NK-92 (cell line): ENCODE data around the gene ATP8B3.
"Not testable (repeated sequence)": the region's sequence is repeated elsewhere in the genome, so short reads cannot be mapped to it uniquely, and the experiment has no call there.

ENCODE experiments used
- DNase-seq: peaks from one replicate; lab custom pipeline; 2025; ENCODE audit not compliant: unreplicated experiment; lab: John Stamatoyannopoulos, UW

ATP8B3 gene

GRCh38 chr19:1774989-1775772 is 36.9 kb downstream of the ATP8B3 start:
- DNase-seq: no peak

GRCh38 chr19:1773184-1773583 is 38.9 kb downstream of the ATP8B3 start:
- no peak for DNase-seq

- DNase-seq: no peak
These were observed 41.1 kb downstream of the ATP8B3 start for GRCh38 chr19:1770866-1771576.

DNA sequence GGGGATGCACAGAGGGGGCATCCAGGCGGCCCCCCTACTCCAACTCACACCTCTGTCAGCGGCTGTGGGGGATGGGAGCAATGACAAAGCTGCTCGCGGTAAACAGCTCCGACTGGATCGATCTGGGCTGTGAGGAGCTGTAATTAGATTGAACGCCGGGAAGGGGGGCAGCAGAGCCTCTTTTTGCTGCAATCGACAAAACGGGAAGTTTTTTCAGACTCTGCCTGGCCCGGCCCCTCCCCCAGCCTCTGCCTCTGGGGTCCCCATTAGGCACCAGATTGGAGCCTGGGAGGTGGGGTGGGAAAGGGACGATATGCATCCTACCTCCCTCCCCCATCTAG is 42.5 kb downstream of the ATP8B3 start:
- DNase-seq: no peak

DNA sequence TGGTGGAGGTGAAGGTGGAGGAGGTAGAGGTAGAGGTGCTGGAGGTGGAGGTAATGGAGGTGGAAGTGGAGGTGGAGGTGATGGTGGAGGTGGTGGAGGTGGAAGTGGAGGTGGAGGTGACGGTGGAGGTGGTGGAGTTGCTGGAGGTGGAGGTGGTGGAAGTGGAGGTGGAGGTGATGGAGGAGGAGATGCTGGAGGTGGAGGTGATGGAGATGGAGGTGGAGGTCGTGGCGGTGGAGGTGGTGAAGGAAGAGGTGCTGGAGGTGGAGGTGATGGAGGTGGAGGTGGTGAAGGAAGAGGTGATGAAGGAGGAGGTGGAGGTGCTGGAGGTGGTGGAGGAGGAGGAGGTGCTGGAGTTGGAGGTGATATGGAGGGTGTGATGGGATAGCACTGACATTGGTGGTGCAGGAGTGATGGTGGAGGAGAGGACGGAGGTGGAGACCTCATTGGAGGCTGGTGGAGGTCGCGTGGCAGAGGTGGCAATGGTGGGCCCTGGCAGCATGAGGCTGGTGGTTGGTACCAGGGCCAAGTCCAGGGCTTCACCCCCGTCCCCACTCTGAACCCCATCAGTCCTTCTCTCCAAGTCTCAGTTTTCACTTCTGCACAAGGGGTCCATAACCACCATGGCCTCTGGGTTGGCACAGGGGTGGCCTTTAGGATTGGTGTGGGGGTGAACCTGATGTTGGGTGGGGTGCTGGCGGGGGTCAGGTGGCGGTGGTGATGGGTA is 43.0 kb downstream of the ATP8B3 start:
- no peak for DNase-seq

DNA sequence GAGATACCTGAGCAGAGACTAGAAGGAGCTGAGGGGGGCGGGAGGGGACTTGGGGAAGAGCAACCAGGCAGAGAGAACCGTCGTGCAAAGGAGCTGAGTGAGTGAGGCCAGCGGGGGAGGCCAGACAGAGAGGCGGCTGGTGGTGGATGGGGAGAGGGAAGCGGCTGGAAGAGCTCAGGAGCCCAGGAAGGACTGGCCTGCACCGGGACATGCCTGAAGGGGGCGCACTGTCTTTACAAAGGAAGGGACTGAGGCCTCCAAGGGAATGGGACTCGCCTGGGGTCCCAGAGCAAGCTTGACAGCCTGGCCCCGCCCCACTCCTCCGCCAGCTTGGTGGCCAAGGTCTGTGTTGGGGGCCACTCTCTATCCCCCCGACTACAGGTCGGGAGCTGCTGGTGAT is 43.8 kb downstream of the ATP8B3 start:
- DNase-seq: no peak

- DNase-seq: no peak
These were observed 44.6 kb downstream of the ATP8B3 start for GRCh38 chr19:1767464-1767933.

GRCh38 chr19:1766800-1767352 is 45.2 kb downstream of the ATP8B3 start:
- no peak for DNase-seq

GRCh38 chr19:1765904-1766799 is 45.9 kb downstream of the ATP8B3 start:
- no peak for DNase-seq

DNA sequence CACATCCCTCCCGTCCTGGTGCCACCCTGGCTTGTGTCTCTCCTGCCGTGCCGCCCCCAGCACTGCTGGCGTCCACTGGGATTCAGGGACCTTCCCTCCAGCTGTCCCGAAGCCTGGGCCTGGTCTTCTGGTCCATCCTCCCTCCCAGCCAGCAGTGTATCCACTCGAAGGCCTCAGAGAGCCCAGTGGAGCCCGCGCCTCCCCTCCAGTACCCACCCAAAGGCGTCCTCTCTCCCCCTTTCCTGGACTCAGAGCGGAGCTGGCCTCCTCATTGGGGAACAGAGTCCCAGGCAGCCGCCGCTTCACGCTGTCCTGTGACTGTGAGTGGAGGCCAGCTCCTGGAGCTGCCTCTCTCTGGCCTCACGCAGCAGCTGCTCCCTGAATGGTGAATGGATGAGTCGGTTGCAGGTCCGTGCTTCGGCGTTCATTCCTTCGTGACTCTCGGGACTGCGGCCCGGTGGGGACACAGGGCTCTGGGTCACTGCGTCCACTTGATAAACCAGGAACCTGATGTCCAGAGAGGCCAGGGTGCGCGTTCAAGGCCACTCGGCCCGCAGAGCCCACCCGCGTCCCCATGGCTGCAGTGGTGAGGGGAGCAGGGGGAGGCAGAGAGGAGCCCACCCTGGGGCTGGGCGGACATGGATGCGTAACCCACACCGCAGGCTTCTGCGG is 46.7 kb downstream of the ATP8B3 start:
- no peak for DNase-seq

DNA sequence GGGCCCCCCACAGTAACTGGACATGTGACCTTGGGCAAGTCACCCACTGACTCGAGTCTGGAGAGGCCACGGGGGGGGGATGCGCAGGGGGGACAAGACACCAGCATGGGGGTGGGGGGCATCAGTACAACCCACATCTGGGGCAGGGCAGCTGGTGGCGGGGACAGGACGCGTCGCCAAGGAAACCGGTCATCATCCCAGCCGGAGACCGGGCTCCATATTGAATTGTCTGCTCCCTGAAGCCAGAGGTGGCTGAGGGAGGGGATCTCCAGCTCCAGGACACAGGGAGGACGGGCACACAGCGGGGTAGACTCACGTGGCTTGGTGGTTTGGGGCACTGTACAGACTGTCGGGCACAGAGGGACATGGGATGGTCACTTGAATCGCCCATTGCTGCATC is 47.3 kb downstream of the ATP8B3 start:
- DNase-seq: no peak

DNA sequence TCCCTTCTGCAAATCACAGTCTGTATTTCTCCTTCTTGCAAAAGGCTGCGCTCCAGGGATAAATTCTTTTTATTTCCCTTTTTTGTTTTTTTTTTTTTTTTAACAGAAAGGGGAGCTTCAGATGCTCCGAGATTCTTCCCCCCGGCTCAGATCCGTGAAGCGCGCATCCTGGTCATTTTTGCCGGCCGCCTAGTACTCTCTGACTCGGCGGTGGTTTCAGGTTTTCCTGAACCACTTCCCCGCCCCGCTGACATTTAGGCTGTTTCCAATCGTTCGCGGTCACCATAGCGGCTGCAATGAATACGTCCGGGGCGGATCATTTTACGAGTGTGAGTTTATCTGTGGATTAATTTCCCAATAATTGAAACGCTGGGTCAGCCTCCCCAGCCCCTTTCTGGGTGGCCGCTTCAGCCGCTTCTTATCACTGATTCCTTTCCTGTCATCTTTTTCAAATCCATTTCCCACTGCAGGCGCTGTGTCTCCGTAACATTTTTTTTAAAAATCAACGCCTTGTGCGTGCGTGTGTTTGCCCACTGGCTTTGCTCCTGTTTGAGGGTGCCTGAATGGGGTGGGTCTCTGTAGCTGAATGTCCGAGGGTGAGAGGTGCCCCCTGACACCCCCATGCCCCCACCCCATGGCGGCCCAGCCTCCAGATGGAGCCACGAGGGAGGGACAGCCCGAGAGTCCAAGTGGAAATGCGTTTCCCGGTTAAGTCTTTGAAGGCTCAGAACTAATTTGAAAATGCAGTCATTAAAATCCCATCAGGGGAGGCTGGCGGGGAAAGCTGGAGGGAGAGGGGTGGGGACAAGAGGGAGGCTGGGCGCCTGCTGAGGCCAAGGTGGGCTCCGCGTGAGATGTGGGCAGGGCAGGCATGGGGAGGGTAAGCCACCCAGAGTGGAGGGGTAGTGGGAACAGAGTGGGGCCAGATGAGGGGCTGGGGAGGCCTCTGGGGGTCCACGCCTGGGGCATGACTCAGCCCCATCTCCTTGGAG is 48.1 kb downstream of the ATP8B3 start:
- no peak for DNase-seq

- DNase-seq: no peak
These were observed 49.6 kb downstream of the ATP8B3 start for GRCh38 chr19:1762243-1763117.

GRCh38 chr19:1761528-1762242 is 50.4 kb downstream of the ATP8B3 start:
- DNase-seq: no peak

GRCh38 chr19:1760786-1761527 is 51.1 kb downstream of the ATP8B3 start:
- not testable (repeated sequence) for DNase-seq

DNA sequence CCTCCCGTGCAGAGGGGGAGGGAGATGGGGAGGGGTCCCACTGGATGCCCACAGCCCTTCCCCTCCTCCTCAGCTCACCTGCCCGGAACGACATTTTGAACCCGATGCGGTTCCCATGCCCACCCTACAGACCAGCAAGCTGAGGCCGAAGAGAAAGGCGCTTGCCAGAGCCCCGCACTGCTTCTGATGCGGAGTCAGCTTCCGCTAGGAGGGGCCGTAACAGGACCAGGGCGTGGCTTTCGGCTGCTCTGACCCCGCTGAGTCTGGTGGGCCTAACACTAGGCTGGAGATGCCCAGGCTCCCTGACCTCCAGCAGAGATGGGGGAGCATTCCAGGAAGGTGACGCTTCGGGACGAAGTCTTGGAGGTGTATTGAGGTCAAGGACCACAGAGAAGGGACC is 52.1 kb downstream of the ATP8B3 start:
- DNase-seq: no peak
